Umbilical cord (tissue), 2 donors: ENCODE measurements around the gene ZNF385B. TPM values are rescaled to one million over a fixed set of nuclear protein-coding genes. Genes with fewer than 3 reads are reported as not detected.

Experiments
- DNase-seq: peaks from one replicate; pipeline ENCODE4 v3.0.0-alpha.2; 2015; ENCODE audit warnings: low spot score
- total RNA-seq: library from RNA; depleted of rRNA; stranded (reverse); fragments of >200 nt; gene quantifications from one replicate; pipeline ENCODE4 v1.2.3, GENCODE V29; 2014; ENCODE audit warnings: low replicate concordance; ENCODE audit not compliant: insufficient read depth

The ZNF385B gene
- total RNA-seq, 1 donor from 2014 or later = 0.72 TPM

GRCh38 chr2:179446476-179447141 lies 414.8 kb downstream of the ZNF385B start:
- no peak for DNase-seq

GRCh38 chr2:179444056-179444455 lies 417.4 kb downstream of the ZNF385B start:
- DNase-seq = peak; percentile 63

- peak; percentile 23 for DNase-seq
Measured at GRCh38 chr2:179443180-179443579, 418.2 kb downstream of the ZNF385B start.

- no peak for DNase-seq
Measured at GRCh38 chr2:179442206-179442605, 419.2 kb downstream of the ZNF385B start.

GRCh38 chr2:179441551-179441950 lies 419.9 kb downstream of the ZNF385B start:
- DNase-seq = peak; percentile 50

- DNase-seq = no peak
Measured at GRCh38 chr2:179440642-179441251, 420.7 kb downstream of the ZNF385B start.

GRCh38 chr2:179438654-179439053 lies 422.8 kb downstream of the ZNF385B start:
- DNase-seq = no peak

- peak; percentile 67 for DNase-seq
Measured at GRCh38 chr2:179437430-179437829, 424.0 kb downstream of the ZNF385B start.

- no peak for DNase-seq
Measured at GRCh38 chr2:179435566-179435965, 425.8 kb downstream of the ZNF385B start.

GRCh38 chr2:179435000-179435399 lies 426.4 kb downstream of the ZNF385B start:
- DNase-seq = no peak

GRCh38 chr2:179434357-179434756 lies 427.1 kb downstream of the ZNF385B start:
- DNase-seq = no peak

- DNase-seq = no peak
Measured at GRCh38 chr2:179432751-179433150, 428.7 kb downstream of the ZNF385B start.

GRCh38 chr2:179429597-179429996 lies 431.8 kb downstream of the ZNF385B start:
- no peak for DNase-seq

- DNase-seq = no peak
Measured at GRCh38 chr2:179429060-179429471, 432.3 kb downstream of the ZNF385B start.

GRCh38 chr2:179428649-179429048 lies 432.8 kb downstream of the ZNF385B start:
- DNase-seq = peak; percentile 29

GRCh38 chr2:179427065-179427464 lies 434.3 kb downstream of the ZNF385B start:
- no peak for DNase-seq

GRCh38 chr2:179424571-179424970 lies 436.8 kb downstream of the ZNF385B start:
- DNase-seq = no peak

- DNase-seq = peak; percentile 81
Measured at GRCh38 chr2:179422037-179422643, 439.3 kb downstream of the ZNF385B start.

- DNase-seq = no peak
Measured at GRCh38 chr2:179417436-179417949, 443.9 kb downstream of the ZNF385B start.

- peak; percentile 8 for DNase-seq
Measured at GRCh38 chr2:179412112-179412511, 449.3 kb downstream of the ZNF385B start.

GRCh38 chr2:179410552-179411356 lies 450.7 kb downstream of the ZNF385B start:
- peak; percentile 56 for DNase-seq

- DNase-seq = no peak
Measured at GRCh38 chr2:179403624-179404023, 457.8 kb downstream of the ZNF385B start.
